Ovary (tissue), 9 donors: ENCODE data around the gene EPHA2. TPM values are rescaled to one million over a fixed set of nuclear protein-coding genes. Genes with fewer than 3 reads are reported as not detected.

Experiments used
- DNase-seq, 5 donors: peaks; one replicate each; pipeline ENCODE4 v3.0.0-alpha.2; 2019 to 2020
- H3K27ac ChIP-seq, 2 donors: fragments of 200-600 bp; one replicate each; pipeline versions ENCODE4 v1.5.1 to v1.8.0; 2019 to 2022
- H3K27me3 ChIP-seq: fragments of 200-600 bp; one replicate; pipeline ENCODE4 v1.8.0; 2022
- H3K36me3 ChIP-seq: fragments of 200-600 bp; sonication (generic); one replicate; pipeline ENCODE4 v1.5.1; 2019
- H3K4me1 ChIP-seq: one replicate; pipeline ENCODE4 v1.8.1; 2013; ENCODE audit warnings: mild to moderate bottlenecking, moderate library complexity; ENCODE audit not compliant: insufficient read depth
- H3K4me3 ChIP-seq: fragments of 200-600 bp; sonication (generic); one replicate; pipeline ENCODE4 v1.5.1; 2017
- H3K9me3 ChIP-seq, 2 donors: fragments of 200-600 bp in 1 of 2; sonication (generic) in 1 of 2; one replicate each; pipeline versions ENCODE4 v1.5.1 to v1.8.1; 2013 to 2019; ENCODE audit warnings: mild to moderate bottlenecking in 1 of 2, moderate library complexity in 1 of 2
- CTCF ChIP-seq, 3 donors: fragments of 450-650 bp in 2 of 3; fragments of 200-600 bp in 1 of 3; IDR thresholded peaks; one replicate each; pipeline versions ENCODE4 v1.5.1 to v1.8.0; 2016 to 2022; ENCODE audit warnings: antibody characterized with exemption in 3 of 3, mild to moderate bottlenecking in 1 of 3
- EP300 ChIP-seq: sonication (generic); formaldehyde crosslinking; IDR thresholded peaks from one replicate; pipeline ENCODE4 v1.6.1; 2017; ENCODE audit warnings: antibody characterized with exemption
- POLR2A ChIP-seq: fragments of 450-650 bp; IDR thresholded peaks from one replicate; pipeline ENCODE4 v1.6.1; 2017; ENCODE audit warnings: antibody characterized with exemption, mild to moderate bottlenecking, moderate library complexity
- WGBS, 3 donors: extraction: QIAGEN DNeasy Blood & Tissue Kit in 1 of 3; methylation state at CpG; one replicate each; pipeline versions ENCODE4 v1.1.5 to v1.1.7; 2013 to 2017; 5-methylcytosine and 5-hydroxymethylcytosine counted together
- intact Hi-C, 4 donors: fragments of 100-400 bp; cut with DNase I; formaldehyde crosslinking; loops; one replicate each; pipeline versions ENCODE4 v1.11.0 to v1.15.1; 2022 to 2023
- polyA plus RNA-seq, 2 donors: library from polyadenylated mRNA; stranded (reverse); fragments of 200-250 nt in 1 of 2; fragments of 350-450 nt in 1 of 2; fragmentation: Illumina TruSeq in 1 of 2; extraction: RNeasy Lipid Tissue Mini Kit (QIAGEN cat#74804) in 1 of 2; gene quantifications; one replicate each; pipeline ENCODE4 v1.2.3, GENCODE V29; 2013 to 2014
- total RNA-seq, 7 donors: library from RNA; depleted of rRNA in 2 of 7; stranded (reverse); fragments of >200 nt in 2 of 7; fragmentation: NEBNext Ultra II Directional in 3 of 7; extraction: Animal tissue kit (Norgen Biotek cat#: 25700) in 3 of 7; gene quantifications; one replicate each; pipeline versions ENCODE4 v1.1.0 to v1.2.4, GENCODE V29; 2016 to 2023
- donor health status: DM: no; HTN: no; CAD: no; lungs with moderate emphysema.
- donor health status: DM: no; HTN: no; CAD: no.
- donor health status: Bipolar disorder and iron deficiency.
- donor health status: DM: yes; HTN: yes; CAD: no.
- donor health status: DM: no; HTN: no; CAD: no.
- donor health status: DM: yes; HTN: yes; CAD: no.

The EPHA2 gene
- total and polyA plus RNA-seq, 9 donors: 3.8 to 40.7 (median 8.2) TPM

GRCh38 chr1:16115468-16115983 is 40.3 kb downstream of the EPHA2 start:
- WGBS, 3 donors: 74 to 83% (median 76%) methylated on average over 5 to 6 of the region's 6 CpGs
- no peaks in the 10 kb centered on the region for H3K9me3 ChIP-seq
- no peak for DNase-seq
- H3K4me3 ChIP-seq: no peak overlapping the region
- no peaks in the 10 kb centered on the region for H3K36me3 ChIP-seq
- no peaks in the 10 kb centered on the region for H3K27me3 ChIP-seq
- H3K4me1 ChIP-seq: peaks cover 21% of the 10 kb centered on the region
- H3K27ac ChIP-seq: no peak overlapping the region
- intact Hi-C loops: no loop called here
- TF ChIP-seq EP300 (no peak), POLR2A (no peak), CTCF (IDR thresholded peaks at IDR 0.05) (no peak)

- no peaks in the 10 kb centered on the region for H3K9me3 ChIP-seq
- no peak for TF ChIP-seq CTCF (IDR thresholded peaks at IDR 0.05)
Observed at GRCh38 chr1:16114527-16115467, 41.1 kb downstream of the EPHA2 start.

GRCh38 chr1:16112596-16113555 is 43.0 kb downstream of the EPHA2 start:
- Histone ChIP-seq H3K4me3 (no peak overlapping the region), H3K9me3 (no peaks in the 10 kb centered on the region), H3K36me3 (no peaks in the 10 kb centered on the region), H3K4me1 (peaks cover 21% of the 10 kb centered on the region), H3K27ac (peak overlapping the region in 1 of 2 donors; percentile 47), H3K27me3 (no peaks in the 10 kb centered on the region)
- TF ChIP-seq CTCF (IDR thresholded peaks at IDR 0.05) (no peak), POLR2A (no peak), EP300 (no peak)
- WGBS, 3 donors: 24 to 40% (median 34%) methylated on average over 12 to 14 of the region's 14 CpGs
- DNase-seq: peak; percentile 57 to 89 (median 79)
- intact Hi-C loops: no loop called here

More at GRCh38 chr1:16114527-16115467, 41.1 kb downstream of the EPHA2 start:
- peaks cover 21% of the 10 kb centered on the region for H3K4me1 ChIP-seq
- no peak overlapping the region for H3K4me3 ChIP-seq
- 59 to 66% (median 62%) methylated on average over 23 of the region's 23 CpGs for WGBS, 3 donors
- no peak overlapping the region for H3K27ac ChIP-seq
- no peaks in the 10 kb centered on the region for H3K27me3 ChIP-seq
- no peaks in the 10 kb centered on the region for H3K36me3 ChIP-seq
- intact Hi-C loops: no loop called here
- peak in 2 of 5 donors; percentile 39 to 58 for DNase-seq
